NCI-H2196 (cell line): ENCODE measurements around the gene ZBTB17.
A peak's percentile ranks its signal among the peaks of the same experiment; 100 is the strongest.

ENCODE experiments used
- DNase-seq: peaks from one replicate; lab custom pipeline; 2025; ENCODE audit not compliant: unreplicated experiment; lab: John Stamatoyannopoulos, UW

The ZBTB17 gene

DNA sequence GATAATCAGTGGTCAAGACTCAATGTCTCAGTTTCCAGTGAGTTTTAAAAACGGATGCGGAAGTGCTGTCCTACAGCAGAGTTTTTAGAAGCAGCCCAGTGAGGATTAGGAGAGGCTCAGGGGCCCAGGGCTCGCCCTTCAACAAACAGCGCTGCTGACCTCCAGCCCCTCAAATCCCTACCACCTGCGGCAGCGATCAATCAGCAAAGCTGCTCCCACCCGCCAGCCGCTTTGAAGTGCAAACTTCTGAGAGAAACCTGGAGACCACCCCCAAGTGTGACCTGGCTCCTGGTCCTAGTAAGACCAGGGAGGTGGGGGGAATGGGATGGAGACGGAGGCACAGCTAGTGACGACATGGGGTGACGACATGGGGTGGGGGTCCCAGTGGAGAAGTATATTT lies 14.4 kb downstream of the ZBTB17 start:
- DNase-seq = no peak

DNA sequence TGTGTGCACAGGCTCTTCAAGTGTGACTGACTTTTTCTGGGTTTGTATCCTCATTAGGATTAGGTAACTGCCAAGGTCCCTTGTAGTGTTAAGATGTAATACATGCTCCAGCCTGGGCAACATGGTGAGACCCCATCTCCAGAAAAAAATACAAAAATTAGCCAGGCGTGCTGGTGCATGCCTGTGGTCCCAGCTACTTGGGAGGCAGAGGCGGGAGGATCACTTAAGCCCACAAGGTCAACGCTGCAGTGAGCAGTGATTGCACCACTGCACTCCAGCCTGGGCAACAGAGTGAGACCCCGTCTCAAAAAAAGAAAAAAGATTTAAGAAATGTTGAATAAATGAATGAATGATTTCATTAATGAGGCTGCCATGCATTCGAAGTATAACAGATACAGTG lies 15.1 kb downstream of the ZBTB17 start:
- no peak for DNase-seq

GRCh38 chr1:15959827-15960446 lies 16.0 kb downstream of the ZBTB17 start:
- DNase-seq = no peak

DNA sequence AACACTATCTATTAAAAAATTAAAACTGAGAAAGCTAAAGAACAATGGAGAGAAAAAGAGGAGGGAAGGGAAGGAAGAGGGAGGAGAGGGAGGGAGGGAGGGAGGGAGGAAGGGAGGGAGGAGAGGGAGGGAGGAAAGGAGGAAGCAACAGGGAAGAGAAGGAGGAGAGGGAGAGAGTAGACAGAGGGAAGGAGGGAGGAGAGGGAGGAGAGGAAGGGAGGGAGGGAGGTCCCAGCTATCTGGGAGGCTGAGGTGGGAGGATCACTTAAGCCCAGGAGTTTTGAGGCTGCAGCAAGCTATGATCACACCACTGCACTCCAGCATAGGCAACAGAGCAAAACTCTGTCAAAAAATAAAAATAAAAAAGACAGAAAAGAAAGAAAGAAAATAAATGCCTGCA lies 16.5 kb downstream of the ZBTB17 start:
- no peak for DNase-seq

DNA sequence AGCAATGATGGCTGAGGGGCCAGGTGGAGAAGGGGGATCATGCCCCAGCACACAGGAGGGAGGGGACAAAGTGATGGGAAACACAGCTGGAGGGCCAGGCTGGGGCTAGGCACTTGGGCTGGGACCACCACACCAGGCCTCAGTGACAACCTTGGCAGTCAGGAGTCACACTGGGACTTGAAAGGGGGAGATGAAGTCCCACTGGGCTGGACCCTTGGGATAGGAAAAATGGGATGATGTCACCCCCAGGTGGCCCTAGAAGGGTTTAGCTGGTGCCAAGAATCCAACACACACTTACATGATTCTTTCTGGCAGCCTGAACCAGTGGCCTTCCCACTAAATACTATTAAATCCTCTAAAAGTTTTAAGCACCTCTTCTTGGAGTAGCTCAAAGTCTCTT lies 17.1 kb downstream of the ZBTB17 start:
- DNase-seq = no peak

DNA sequence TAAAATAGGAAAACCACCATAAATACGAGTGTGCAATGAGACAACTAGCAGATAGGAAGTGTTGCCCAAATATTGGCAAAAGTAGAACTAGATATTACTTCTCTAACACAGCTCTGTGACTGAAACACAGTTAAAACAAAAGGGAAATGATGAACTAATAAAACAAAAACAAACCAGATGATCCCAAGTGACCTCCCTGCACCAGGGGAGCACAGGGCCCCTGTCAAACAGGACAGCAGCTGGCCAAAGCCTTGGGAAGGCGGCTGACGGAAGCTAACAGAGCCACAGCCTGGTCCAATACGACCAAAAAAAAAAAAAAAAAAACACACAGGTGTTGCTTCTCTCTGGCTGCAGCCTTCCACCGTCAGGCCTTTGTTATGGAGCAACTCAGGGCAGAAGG lies 17.8 kb downstream of the ZBTB17 start:
- DNase-seq = no peak

DNA sequence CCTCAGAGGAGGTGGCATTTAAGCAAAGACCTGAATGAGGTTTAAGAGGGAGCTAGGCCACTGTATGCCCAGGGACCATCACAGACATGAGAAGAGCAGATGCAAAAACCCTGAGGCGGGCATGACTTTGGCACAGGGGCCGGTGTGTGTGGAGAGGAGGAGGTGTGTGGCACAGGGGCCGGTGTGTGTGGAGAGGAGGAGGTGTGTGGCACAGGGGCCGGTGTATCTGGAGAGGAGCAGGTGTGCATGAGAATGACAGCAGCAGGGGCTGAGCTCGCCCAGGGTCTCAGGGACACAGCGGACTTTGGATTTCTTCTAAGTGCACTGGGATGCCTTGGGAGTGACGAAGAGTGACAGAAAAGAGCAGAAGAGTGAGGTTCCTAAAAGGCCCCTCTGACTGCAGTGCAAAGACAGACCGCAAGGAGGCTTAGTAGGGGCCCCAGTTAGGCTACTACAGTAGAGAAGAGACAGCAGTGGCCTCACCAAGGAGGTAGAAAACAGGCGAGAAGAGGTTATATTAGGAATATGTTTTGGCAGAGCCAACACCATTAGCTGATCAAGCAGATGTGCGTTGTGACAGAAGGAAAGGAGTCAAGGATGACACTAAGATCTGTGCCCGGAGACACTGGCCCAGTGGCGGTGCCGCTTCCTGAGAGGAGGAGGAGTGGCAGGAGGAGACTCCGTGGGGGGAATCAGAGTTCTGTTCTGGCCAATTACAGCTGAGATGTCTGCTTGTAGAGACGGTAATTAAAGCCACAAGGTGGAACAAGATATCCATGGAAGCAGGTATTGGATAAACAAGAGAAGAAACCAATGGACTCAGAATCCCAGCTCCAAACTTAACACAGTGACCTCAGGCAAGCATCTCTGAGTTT lies 18.4 kb downstream of the ZBTB17 start:
- no peak for DNase-seq

- DNase-seq = no peak
These were observed 19.8 kb downstream of the ZBTB17 start for GRCh38 chr1:15956150-15956549.

DNA sequence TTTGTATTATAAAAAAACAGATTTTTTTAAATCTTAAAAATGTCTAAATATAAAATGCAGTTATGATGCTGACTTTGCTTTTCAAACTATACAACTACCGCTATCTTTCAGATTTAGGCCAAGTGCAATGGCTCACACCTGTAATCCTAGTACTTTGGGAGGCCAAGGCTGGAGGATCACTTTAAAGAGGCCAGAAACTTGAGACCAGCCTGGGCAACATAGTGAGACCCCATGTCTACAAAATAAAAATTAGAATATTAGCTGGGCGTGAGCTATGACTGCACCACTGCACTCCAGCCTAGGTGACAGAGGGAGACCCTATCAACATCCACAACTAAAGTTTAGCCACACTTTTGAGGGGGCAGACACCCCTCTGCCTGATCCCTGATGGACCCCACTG lies 20.3 kb downstream of the ZBTB17 start:
- DNase-seq = no peak

DNA sequence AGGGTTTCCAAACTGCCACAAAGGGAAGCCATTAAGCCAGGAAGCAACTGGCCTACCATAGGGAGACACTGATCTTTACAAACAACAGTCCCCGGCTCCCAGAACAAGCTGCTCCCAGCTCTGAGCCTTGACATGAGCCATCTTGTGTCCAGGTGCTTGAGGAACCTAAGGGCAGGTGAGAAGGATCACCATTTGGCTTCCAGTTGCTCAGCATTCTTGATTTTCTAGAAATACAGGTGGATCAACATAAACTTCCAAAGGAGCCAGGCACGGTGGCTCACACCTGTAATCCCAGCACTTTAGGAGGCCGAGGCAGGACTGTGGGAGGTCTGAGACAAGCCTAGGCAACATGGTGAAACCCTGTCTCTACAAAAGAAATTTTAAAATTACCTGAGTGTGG lies 21.6 kb downstream of the ZBTB17 start:
- DNase-seq = no peak

DNA sequence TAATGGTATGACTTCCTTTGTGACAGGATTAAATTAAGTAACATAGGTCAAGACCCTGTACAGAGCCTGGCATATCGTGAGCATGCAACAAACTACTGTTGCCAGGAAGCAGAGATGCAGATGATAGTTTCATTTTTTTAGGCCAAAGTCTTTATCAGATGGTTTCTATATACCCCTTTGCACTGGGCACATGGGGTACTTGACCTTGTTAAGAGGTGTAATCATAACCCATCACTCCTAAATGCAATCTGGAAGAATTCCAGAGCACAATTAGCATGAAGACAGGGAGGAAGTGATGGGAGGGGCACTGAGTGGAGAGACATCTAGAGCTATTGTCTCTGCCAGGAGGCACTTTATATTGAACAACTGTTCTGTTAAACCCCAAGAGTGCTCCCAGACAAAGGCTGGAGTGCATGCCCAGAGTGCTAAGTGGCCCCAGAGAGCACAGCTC lies 22.1 kb downstream of the ZBTB17 start:
- peak; percentile 70 for DNase-seq

DNA sequence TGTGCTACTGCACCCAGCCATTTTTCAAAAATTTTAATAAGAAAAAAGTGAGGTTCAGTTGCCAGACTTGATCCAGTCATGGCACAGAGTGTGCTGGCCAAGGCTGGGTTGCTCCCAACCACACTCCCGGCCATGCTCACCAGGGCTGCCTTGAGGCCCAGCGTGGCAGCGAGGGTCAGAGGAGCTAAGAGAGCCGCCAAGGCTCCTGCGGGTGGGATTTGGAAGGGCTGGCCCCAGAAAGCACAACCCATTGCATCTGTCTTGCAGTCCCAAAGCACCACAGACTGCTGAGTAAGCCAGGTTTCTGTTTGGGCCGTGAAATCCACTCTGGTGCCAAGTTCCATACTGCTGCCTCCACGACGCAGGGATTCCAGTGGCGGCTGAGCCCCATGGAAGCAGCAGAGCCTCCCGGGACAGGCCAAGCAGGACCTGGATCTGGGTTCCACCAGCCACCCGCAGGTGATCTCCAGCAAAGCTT lies 22.6 kb downstream of the ZBTB17 start:
- DNase-seq = no peak

- no peak for DNase-seq
These were observed 23.3 kb downstream of the ZBTB17 start for GRCh38 chr1:15952317-15953258.

DNA sequence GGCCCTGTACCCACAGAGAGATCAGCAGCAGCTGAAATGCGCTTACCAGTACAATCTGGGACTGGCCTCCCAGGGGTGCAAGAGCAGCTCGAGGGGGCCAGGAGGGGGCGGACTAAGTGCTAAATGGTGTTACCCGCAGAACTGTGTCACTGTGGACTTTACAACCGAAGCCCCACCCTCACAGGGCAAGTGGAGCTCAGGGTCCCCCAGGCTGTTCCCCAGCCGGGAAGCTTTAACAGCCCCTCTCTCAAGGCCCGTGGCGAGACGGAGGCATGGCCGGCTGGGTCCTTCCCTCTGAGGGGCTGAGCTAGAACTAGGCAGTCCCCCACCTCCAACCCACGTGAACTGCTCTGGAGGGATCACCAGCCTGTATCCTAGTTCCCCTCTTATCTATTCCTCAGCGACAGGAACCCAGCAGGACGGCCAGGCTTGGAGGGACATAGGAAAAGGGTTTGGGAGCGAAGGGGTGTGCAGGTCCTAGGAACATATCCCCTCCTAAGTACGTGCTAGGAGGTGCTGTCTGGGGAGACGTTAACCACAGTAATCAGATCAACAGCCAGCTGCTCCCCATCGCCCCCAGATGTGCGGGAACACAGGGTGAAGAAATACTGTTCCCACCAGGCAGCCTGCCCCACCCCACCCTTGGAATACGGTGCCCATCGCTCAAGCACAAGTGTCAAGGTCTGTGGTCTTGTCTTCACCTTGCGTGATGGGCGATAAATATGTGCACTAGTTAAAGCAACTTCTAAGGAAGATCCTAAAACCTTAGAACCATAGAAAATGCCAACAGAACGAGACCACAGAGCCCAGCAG lies 24.4 kb downstream of the ZBTB17 start:
- no peak for DNase-seq

DNA sequence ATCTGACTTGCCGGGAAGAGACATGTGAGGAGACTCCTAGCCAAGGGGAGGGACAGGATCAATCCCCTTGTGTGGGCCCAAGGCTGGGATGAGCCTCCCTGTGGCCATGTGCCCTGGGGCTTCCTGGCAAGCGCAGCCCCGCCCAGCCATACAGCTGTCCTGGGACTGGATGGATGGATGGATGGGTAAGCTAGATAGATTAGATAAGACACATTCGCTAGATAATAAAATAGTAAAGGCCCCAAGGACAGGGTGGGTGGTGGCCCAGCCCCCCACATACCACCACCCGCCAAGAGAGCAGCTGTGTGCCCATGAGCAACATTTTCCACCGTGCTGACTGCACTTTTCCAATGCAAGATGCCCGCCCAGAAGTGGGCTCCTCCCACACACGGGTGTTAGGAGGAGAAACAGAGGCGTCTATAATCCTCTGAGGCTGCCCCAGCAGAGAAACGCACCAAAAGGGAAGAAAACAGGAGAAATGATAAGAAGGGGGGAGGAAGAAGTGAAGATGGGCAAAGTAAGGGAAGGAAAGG lies 25.1 kb downstream of the ZBTB17 start:
- no peak for DNase-seq

- DNase-seq = no peak
These were observed 25.6 kb downstream of the ZBTB17 start for GRCh38 chr1:15950302-15950701.

GRCh38 chr1:15949453-15950245 lies 26.3 kb downstream of the ZBTB17 start:
- no peak for DNase-seq

DNA sequence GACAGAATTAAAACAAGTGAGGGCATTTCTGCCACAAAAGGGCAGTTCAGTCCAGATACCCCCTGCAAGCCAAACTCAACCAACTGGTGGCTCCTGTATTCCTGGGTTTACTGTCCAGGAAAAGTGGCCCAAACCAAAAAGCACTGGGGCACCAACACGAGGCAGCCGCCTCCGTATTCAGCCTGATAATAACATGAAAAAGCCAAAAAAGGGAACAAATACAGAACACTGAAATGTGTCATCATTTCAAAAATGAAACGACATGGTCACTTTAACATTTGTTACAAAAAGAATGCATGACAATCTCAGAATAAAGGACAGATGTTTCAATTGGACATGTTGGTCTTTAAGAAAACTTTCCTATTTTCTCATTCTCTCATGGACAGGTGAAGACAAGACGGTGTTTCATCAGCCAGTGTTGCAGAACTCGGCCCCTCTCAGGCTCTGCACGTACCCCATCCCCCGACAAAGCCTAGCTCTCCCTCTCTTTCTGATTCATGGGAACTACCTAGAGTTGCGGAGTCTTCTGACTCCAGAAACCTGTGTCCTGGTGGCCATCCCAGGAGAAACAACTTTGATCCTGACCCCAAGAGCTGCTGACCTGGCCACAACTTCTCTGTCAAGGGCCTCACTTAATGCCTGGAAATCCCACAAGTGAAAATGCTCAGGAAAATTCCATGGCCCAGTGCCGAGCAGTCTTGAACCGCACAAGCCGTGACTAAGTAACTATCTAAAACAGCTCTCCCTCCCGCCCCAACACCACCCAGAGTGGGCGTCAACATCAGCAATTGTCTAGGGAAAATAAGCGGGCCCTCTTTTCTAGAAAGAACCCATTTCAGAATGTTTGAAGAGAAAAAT lies 27.1 kb downstream of the ZBTB17 start:
- DNase-seq = no peak
